Hematopoietic multipotent progenitor cell treated with erythropoietin and hydrocortisone succinate and interleukin-3 and kit ligand, for 17 days (in vitro differentiated cells): ENCODE results near the gene PALLD.
"Not testable (repeated sequence)": the region's sequence is repeated elsewhere in the genome, so short reads cannot be mapped to it uniquely, and the experiment has no call there.

Experiments
- DNase-seq: peaks from one replicate; pipeline ENCODE4 v3.0.0-alpha.2; 2015; ENCODE audit warnings: low spot score

Gene PALLD

GRCh38 chr4:168797194-168797593, 300.3 kb downstream of the PALLD start:
- DNase-seq = no peak

GRCh38 chr4:168797738-168798375, 301.0 kb downstream of the PALLD start:
- no peak for DNase-seq

GRCh38 chr4:168800926-168801325, 304.1 kb downstream of the PALLD start:
- no peak for DNase-seq

GRCh38 chr4:168802222-168802621, 305.4 kb downstream of the PALLD start:
- no peak for DNase-seq

- not testable (repeated sequence) for DNase-seq
These were observed 306.2 kb downstream of the PALLD start for GRCh38 chr4:168803052-168803451.

GRCh38 chr4:168803732-168804131, 306.9 kb downstream of the PALLD start:
- DNase-seq = no peak

GRCh38 chr4:168804146-168804545, 307.3 kb downstream of the PALLD start:
- DNase-seq = no peak

- DNase-seq = no peak
These were observed 308.5 kb downstream of the PALLD start for GRCh38 chr4:168805341-168805740.

GRCh38 chr4:168806247-168806646, 309.4 kb downstream of the PALLD start:
- DNase-seq = not testable (repeated sequence)

- DNase-seq = no peak
These were observed 314.4 kb downstream of the PALLD start for GRCh38 chr4:168811207-168811606.

GRCh38 chr4:168811786-168812651, 315.2 kb downstream of the PALLD start:
- no peak for DNase-seq

GRCh38 chr4:168812806-168813205, 316.0 kb downstream of the PALLD start:
- no peak for DNase-seq

- no peak for DNase-seq
These were observed 317.0 kb downstream of the PALLD start for GRCh38 chr4:168813890-168814289.

- DNase-seq = no peak
These were observed 318.8 kb downstream of the PALLD start for GRCh38 chr4:168815379-168816345.

GRCh38 chr4:168817370-168817769, 320.5 kb downstream of the PALLD start:
- DNase-seq = no peak

GRCh38 chr4:168822481-168822880, 325.6 kb downstream of the PALLD start:
- DNase-seq = no peak

- no peak for DNase-seq
These were observed 329.1 kb downstream of the PALLD start for GRCh38 chr4:168825975-168826374.

GRCh38 chr4:168826620-168827019, 329.8 kb downstream of the PALLD start:
- no peak for DNase-seq

- DNase-seq = no peak
These were observed 334.1 kb downstream of the PALLD start for GRCh38 chr4:168830777-168831512.

GRCh38 chr4:168831585-168831918, 334.7 kb downstream of the PALLD start:
- DNase-seq = no peak

- DNase-seq = peak; percentile 7
These were observed 335.3 kb downstream of the PALLD start for GRCh38 chr4:168831919-168832762.
